Testis (tissue), 3 donors: ENCODE measurements around the gene TMC3. TPM values are rescaled to one million over a fixed set of nuclear protein-coding genes. Genes with fewer than 3 reads are reported as not detected.

ENCODE experiments used
- DNase-seq: peaks from one replicate; pipeline ENCODE4 v3.0.0-alpha.2; 2019
- H3K27ac ChIP-seq, 2 donors: fragments of 200-600 bp; sonication (generic); one replicate each; pipeline ENCODE4 v1.5.1; 2019
- H3K27me3 ChIP-seq: fragments of 200-600 bp; sonication (generic); one replicate; pipeline ENCODE4 v1.5.1; 2019
- H3K36me3 ChIP-seq: fragments of 200-600 bp; sonication (generic); one replicate; pipeline ENCODE4 v1.5.1; 2017; ENCODE audit warnings: low read depth; ENCODE audit errors: missing control alignments
- H3K4me1 ChIP-seq: fragments of 200-600 bp; sonication (generic); one replicate; pipeline ENCODE4 v1.5.1; 2019
- H3K4me3 ChIP-seq, 2 donors: fragments of 200-600 bp; sonication (generic); one replicate each; pipeline ENCODE4 v1.5.1; 2017 to 2019
- H3K9me3 ChIP-seq: fragments of 200-600 bp; sonication (generic); one replicate; pipeline ENCODE4 v1.5.1; 2017
- CTCF ChIP-seq, 3 experiments: fragments of 450-650 bp in 2 of 3; fragments of 200-600 bp in 1 of 3; sonication (generic) in 1 of 3; IDR thresholded peaks; one replicate each; pipeline ENCODE4 v1.5.1; 2016 to 2019; ENCODE audit warnings: antibody characterized with exemption in 3 of 3, mild to moderate bottlenecking in 2 of 3, moderate library complexity in 1 of 3
- POLR2A ChIP-seq: fragments of 450-650 bp; IDR thresholded peaks from one replicate; pipeline ENCODE4 v1.6.1; 2017; ENCODE audit warnings: antibody characterized with exemption, mild to moderate bottlenecking, moderate library complexity
- WGBS, 2 donors: methylation state at CpG; one replicate each; pipeline ENCODE4 v1.1.5; 2018; 5-methylcytosine and 5-hydroxymethylcytosine counted together
- intact Hi-C: fragments of 100-400 bp; cut with DNase I; formaldehyde crosslinking; loops from one replicate; pipeline ENCODE4 v1.15.1; 2023; ENCODE audit warnings: low total_unique reads
- polyA plus RNA-seq: library from polyadenylated mRNA; stranded (reverse); fragments of 350-450 nt; fragmentation: Illumina TruSeq; extraction: RNeasy Lipid Tissue Mini Kit (QIAGEN cat#74804); gene quantifications from one replicate; pipeline ENCODE4 v1.2.3, GENCODE V29; 2014; ENCODE audit warnings: low read depth, low replicate concordance; ENCODE audit not compliant: insufficient read depth
- total RNA-seq, 2 donors: library from RNA; depleted of rRNA; stranded (reverse); fragments of >200 nt; gene quantifications; one replicate each; pipeline ENCODE4 v1.2.3, GENCODE V29; 2016

The TMC3 gene
- total and polyA plus RNA-seq, 3 donors from 2014 or later = 0.16 to 0.31 (median 0.26) TPM

- 50 to 66% methylated on average over 2 of the region's 2 CpGs for WGBS, 2 donors
- Histone ChIP-seq H3K9me3 (no peaks in the 10 kb centered on the region), H3K4me3 (no peak overlapping the region), H3K27me3 (no peaks in the 10 kb centered on the region), H3K36me3 (no peaks in the 10 kb centered on the region), H3K4me1 (no peaks in the 10 kb centered on the region), H3K27ac (peak overlapping the region in 1 of 2 donors; percentile 28)
- intact Hi-C loops = no loop called here
- TF ChIP-seq POLR2A (no peak), CTCF (IDR thresholded peaks at IDR 0.05) (no peak)
- DNase-seq = no peak
Observed at GRCh38 chr15:81378443-81378842, 4.4 kb upstream of the TMC3 start.

DNA sequence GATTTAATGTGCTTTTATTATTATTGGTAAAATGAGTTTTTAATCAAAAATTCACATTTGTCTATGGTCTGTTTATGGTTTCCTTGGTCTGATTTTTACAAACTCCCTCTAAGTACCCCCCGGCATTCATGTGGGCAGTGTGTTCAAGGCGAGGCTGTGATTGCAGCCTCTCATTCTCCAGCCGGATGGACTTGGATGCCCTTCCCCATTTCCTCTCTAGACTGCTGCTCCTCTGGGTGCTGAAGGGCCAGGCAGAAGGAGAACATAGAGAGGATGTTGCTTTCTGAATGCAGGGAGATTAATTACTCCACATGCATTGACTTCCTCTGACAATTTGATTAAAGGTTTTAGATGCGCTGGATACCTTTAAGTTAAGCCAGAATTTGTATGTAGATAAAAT is 3.9 kb upstream of the TMC3 start:
- 67 to 83% methylated on average over 4 of the region's 4 CpGs for WGBS, 2 donors
- H3K4me3 ChIP-seq = no peak overlapping the region
- no peaks in the 10 kb centered on the region for H3K27me3 ChIP-seq
- no peak for DNase-seq
- no peaks in the 10 kb centered on the region for H3K9me3 ChIP-seq
- H3K36me3 ChIP-seq = no peaks in the 10 kb centered on the region
- no peak for TF ChIP-seq POLR2A
- H3K27ac ChIP-seq = peak overlapping the region in 1 of 2 donors; percentile 28
- H3K4me1 ChIP-seq = no peaks in the 10 kb centered on the region
- intact Hi-C loops = no loop called here

DNA sequence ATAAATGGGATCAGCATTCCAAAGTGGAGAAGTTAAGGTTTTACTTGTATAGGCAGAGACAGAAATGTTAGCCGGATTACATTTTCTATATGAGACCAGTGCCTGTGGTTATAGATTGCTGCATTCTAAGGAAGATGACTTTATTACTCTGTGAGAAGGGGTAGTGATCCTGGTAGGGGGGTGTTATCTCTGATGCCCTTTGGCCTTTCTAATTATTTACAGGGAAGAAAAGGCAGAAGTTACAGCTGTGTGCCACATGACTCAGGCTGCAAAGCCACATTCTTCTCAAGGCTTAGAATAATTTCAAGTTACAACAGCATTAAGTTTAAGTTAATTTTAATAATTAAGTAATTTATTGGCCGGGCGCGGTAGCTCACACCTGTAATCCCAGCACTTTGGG is 2.2 kb upstream of the TMC3 start:
- no peak overlapping the region for H3K27ac ChIP-seq
- DNase-seq = no peak
- H3K36me3 ChIP-seq = no peaks in the 10 kb centered on the region
- H3K4me3 ChIP-seq = no peak overlapping the region
- H3K9me3 ChIP-seq = no peaks in the 10 kb centered on the region
- WGBS, 2 donors = 93% methylated on average over 4 of the region's 4 CpGs
- TF ChIP-seq CTCF (IDR thresholded peaks at IDR 0.05) (no peak), POLR2A (no peak)
- intact Hi-C loops = no loop called here
- H3K4me1 ChIP-seq = no peaks in the 10 kb centered on the region
- H3K27me3 ChIP-seq = no peaks in the 10 kb centered on the region

GRCh38 chr15:81375461-81375860 is 1.4 kb upstream of the TMC3 start:
- DNase-seq = no peak
- H3K4me3 ChIP-seq = no peak overlapping the region
- no peak for TF ChIP-seq POLR2A
- intact Hi-C loops = no loop called here
- H3K4me1 ChIP-seq = no peaks in the 10 kb centered on the region
- no peaks in the 10 kb centered on the region for H3K27me3 ChIP-seq
- no peak overlapping the region for H3K27ac ChIP-seq
- H3K9me3 ChIP-seq = no peaks in the 10 kb centered on the region
- 53 to 61% methylated on average over 4 of the region's 4 CpGs for WGBS, 2 donors
- H3K36me3 ChIP-seq = no peaks in the 10 kb centered on the region

DNA sequence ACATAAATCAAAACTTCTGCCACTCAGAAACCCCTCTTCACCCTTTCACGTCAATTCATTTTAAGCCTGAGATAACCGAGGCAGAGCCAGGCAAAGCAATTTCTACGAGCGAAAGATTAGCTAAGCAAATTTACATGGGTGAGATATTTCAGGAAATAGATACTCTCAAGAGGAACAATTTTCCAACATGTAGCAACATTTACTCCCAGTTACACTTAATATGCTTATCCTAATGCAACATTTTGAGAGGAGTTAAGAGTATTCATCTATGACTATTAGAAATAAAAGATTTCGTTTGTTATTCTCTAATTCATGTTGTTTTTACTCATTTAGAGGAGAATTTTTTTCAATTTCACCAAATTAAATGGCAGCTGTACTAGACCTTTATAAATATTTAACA is 837 bp downstream of the TMC3 start:
- no peak for DNase-seq
- 78% methylated on average over 5 of the region's 5 CpGs for WGBS, 2 donors
- TF ChIP-seq POLR2A (no peak), CTCF (IDR thresholded peaks at IDR 0.05) (no peak)

GRCh38 chr15:81372575-81372974 is 1.4 kb downstream of the TMC3 start:
- no peak for TF ChIP-seq POLR2A
- Histone ChIP-seq H3K4me3 (no peak overlapping the region), H3K27ac (no peak overlapping the region), H3K4me1 (no peaks in the 10 kb centered on the region), H3K9me3 (no peaks in the 10 kb centered on the region), H3K36me3 (no peaks in the 10 kb centered on the region), H3K27me3 (no peaks in the 10 kb centered on the region)
- intact Hi-C loops = no loop called here
- no peak for DNase-seq
- WGBS, 2 donors = 73 to 75% methylated on average over 3 of the region's 3 CpGs

More for the DNA sequence above, 837 bp downstream of the TMC3 start:
- Histone ChIP-seq H3K4me1 (no peaks in the 10 kb centered on the region), H3K27me3 (no peaks in the 10 kb centered on the region), H3K4me3 (no peak overlapping the region), H3K27ac (no peak overlapping the region), H3K36me3 (no peaks in the 10 kb centered on the region), H3K9me3 (no peaks in the 10 kb centered on the region)
- intact Hi-C loops = no loop called here
